OCI-LY7 (cell line): Measurements from ENCODE around the gene GLIS1. TPM values are rescaled to one million over a fixed set of nuclear protein-coding genes. Genes with fewer than 3 reads are reported as not detected.

Experiments
- BruUV-seq: library from RNA; stranded (reverse); fragments of 400-500 nt; replicated peaks from 2 replicates; lab custom pipeline; 2021; lab: Mats Ljungman, UMichigan
- CTCF ChIA-PET: fragments of 300-600 bp; sonication (Branson Sonifier 250); formaldehyde crosslinking; loops from one replicate; lab custom pipeline; 2022; ENCODE audit warnings: antibody characterized with exemption; ENCODE audit not compliant: unreplicated experiment; lab: Charles Lee
- POLR2A ChIA-PET: fragments of 300-600 bp; sonication (Branson Sonifier 250); formaldehyde crosslinking; loops from one replicate; lab custom pipeline; 2022; ENCODE audit warnings: antibody characterized with exemption; lab: Charles Lee
- DNase-seq: peaks from one replicate; pipeline ENCODE4 v3.0.0-alpha.2; 2015; ENCODE audit warnings: low spot score
- H2AFZ ChIP-seq: fragments of 200-600 bp; sonication (generic), shearing (Covaris generic); 2 replicates; pipeline ENCODE4 v1.6.1; 2014; ENCODE audit warnings: mild to moderate bottlenecking, antibody characterized with exemption, low read length, moderate library complexity
- H3K27ac ChIP-seq: fragments of 200-600 bp; sonication (generic); 2 replicates; pipeline ENCODE4 v1.5.1; 2014; ENCODE audit warnings: mixed run types, low read depth, mild to moderate bottlenecking, moderate library complexity, low read length, inconsistent platforms; ENCODE audit not compliant: poor library complexity, severe bottlenecking
- H3K36me3 ChIP-seq: fragments of 200-600 bp; sonication (generic); 2 replicates; pipeline ENCODE4 v1.6.1; 2014; ENCODE audit warnings: mild to moderate bottlenecking, antibody characterized with exemption, low read length, moderate library complexity, mixed read lengths; ENCODE audit not compliant: insufficient read depth
- H3K4me1 ChIP-seq: fragments of 200-600 bp; sonication (generic); 2 replicates; pipeline ENCODE4 v1.5.1; 2014; ENCODE audit warnings: mild to moderate bottlenecking, low read length; ENCODE audit not compliant: insufficient read depth, poor library complexity, severe bottlenecking
- H3K4me2 ChIP-seq: fragments of 200-600 bp; sonication (generic); 2 replicates; pipeline ENCODE4 v1.6.1; 2014; ENCODE audit warnings: mild to moderate bottlenecking, low read length
- H3K4me3 ChIP-seq: fragments of 200-600 bp; sonication (generic); 2 replicates; pipeline ENCODE4 v1.5.1; 2014; ENCODE audit warnings: mild to moderate bottlenecking, low read depth, low read length; ENCODE audit not compliant: poor library complexity, severe bottlenecking
- H3K79me2 ChIP-seq: fragments of 200-600 bp; sonication (generic); 2 replicates; pipeline ENCODE4 v1.6.1; 2016; ENCODE audit warnings: low read depth, mild to moderate bottlenecking, low read length, moderate library complexity, mixed read lengths; ENCODE audit not compliant: insufficient read depth
- H3K9me2 ChIP-seq: fragments of 200-600 bp; sonication (generic); 2 replicates; pipeline ENCODE4 v1.6.1; 2016; ENCODE audit warnings: mild to moderate bottlenecking, low read length, mixed read lengths; ENCODE audit not compliant: insufficient read depth
- H3K9me3 ChIP-seq: fragments of 200-600 bp; sonication (generic); 2 replicates; pipeline ENCODE4 v1.6.1; 2014; ENCODE audit warnings: mild to moderate bottlenecking, mixed run types, low read length, mixed read lengths
- H4K20me1 ChIP-seq: fragments of 200-600 bp; sonication (generic); 2 replicates; pipeline ENCODE4 v1.6.1; 2014; ENCODE audit warnings: mild to moderate bottlenecking, antibody characterized with exemption, low read length, moderate library complexity, mixed read lengths; ENCODE audit not compliant: insufficient read depth
- EZH2phosphoT487 ChIP-seq: fragments of 200-600 bp; sonication (generic); IDR thresholded peaks from 2 replicates; pipeline ENCODE4 v1.6.1; 2018; ENCODE audit warnings: low read depth, borderline replicate concordance, mild to moderate bottlenecking, mixed run types, antibody characterized with exemption, low read length, moderate library complexity, mixed read lengths
- intact Hi-C: fragments of 100-400 bp; cut with micrococcal nuclease; formaldehyde crosslinking; loops from one replicate; pipeline ENCODE4 v1.10.0; 2022; ENCODE audit not compliant: unreplicated experiment
- total RNA-seq, 2 experiments: library from RNA; depleted of rRNA in 1 of 2; stranded (reverse); fragments of >200 nt in 1 of 2; shearing (Covaris generic) in 1 of 2; gene quantifications; 2 replicates each; pipeline ENCODE4 v1.2.3, GENCODE V29; 2014 to 2022
- TF ChIP-seq, protein P1 (sequence below): fragments of 200-600 bp; sonication (generic); conservative IDR thresholded peaks from 2 replicates; pipeline ENCODE4 v1.5.1; 2014; ENCODE audit warnings: mild to moderate bottlenecking, antibody characterized with exemption, low read length, moderate library complexity, mixed read lengths

Gene GLIS1
- total RNA-seq, 2 experiments from 2014 or later, result not detected

DNA sequence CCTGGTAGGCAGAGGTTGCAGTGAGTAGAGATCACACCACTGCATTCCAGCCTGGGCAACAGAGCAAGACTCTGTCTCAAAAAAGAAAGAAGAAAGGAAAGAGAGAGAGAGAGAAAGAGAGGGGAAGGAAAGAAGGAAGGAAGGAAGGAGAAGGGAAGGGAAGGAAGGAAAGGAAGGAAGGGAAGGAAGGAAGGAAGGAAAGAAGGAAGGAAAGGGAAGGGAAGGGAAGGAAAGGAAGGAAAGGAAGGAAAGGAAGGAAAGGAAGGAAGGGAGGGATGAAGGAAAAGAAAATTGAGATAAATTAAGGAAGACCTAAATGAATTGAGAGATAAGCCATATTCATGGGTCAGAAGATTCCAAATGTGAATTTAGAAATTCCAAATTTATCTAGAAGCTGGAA is 92.2 kb downstream of the GLIS1 start:
- POLR2A ChIA-PET, result no interaction called here
- Histone ChIP-seq H3K9me2 (no peaks in the 10 kb centered on the region), H3K4me3 (no peak overlapping the region), H3K4me2 (no peak overlapping the region), H3K79me2 (no peaks in the 10 kb centered on the region), H3K4me1 (no peaks in the 10 kb centered on the region), H3K27ac (no peak overlapping the region), H2AFZ (no peak overlapping the region), H4K20me1 (no peaks in the 10 kb centered on the region), H3K9me3 (no peaks in the 10 kb centered on the region), H3K36me3 (no peaks in the 10 kb centered on the region)
- DNase-seq, result no peak
- no TSS peak for BruUV-seq
- TF ChIP-seq, protein P1, sequence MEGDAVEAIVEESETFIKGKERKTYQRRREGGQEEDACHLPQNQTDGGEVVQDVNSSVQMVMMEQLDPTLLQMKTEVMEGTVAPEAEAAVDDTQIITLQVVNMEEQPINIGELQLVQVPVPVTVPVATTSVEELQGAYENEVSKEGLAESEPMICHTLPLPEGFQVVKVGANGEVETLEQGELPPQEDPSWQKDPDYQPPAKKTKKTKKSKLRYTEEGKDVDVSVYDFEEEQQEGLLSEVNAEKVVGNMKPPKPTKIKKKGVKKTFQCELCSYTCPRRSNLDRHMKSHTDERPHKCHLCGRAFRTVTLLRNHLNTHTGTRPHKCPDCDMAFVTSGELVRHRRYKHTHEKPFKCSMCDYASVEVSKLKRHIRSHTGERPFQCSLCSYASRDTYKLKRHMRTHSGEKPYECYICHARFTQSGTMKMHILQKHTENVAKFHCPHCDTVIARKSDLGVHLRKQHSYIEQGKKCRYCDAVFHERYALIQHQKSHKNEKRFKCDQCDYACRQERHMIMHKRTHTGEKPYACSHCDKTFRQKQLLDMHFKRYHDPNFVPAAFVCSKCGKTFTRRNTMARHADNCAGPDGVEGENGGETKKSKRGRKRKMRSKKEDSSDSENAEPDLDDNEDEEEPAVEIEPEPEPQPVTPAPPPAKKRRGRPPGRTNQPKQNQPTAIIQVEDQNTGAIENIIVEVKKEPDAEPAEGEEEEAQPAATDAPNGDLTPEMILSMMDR, result no peak
- no peak for TF ChIP-seq EZH2phosphoT487
- intact Hi-C loops, result no loop called here
- CTCF ChIA-PET, result no interaction called here

DNA sequence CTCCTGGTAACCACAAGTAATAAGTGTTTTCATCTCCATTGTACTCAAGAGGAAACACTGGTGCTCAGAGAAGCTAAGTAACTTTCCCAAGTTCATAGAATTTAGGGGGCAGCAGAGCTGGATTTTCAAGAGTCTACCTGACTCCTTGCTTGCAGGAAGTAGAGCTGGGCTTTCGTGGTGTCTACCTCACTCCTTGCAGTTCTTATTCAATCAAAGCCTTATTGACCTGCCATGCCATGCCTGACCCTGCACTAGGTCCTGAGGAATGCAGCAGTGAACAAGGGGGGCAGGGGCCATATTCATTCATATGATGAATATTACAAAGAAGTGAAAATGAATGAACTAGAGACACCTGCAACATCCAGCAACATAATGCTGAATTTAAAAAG is 93.3 kb downstream of the GLIS1 start:
- POLR2A ChIA-PET, result interaction anchor here (0.5 kb wide), 1 partner anchor 790 kb away, joined by 3 read pairs; no protein-coding TSS in a partner anchor
- H3K9me2 ChIP-seq, result no peaks in the 10 kb centered on the region
- H4K20me1 ChIP-seq, result no peaks in the 10 kb centered on the region
- intact Hi-C loops, result no loop called here
- TF ChIP-seq, protein P1, result no peak
- no peak for TF ChIP-seq EZH2phosphoT487
- H3K79me2 ChIP-seq, result no peaks in the 10 kb centered on the region
- no TSS peak for BruUV-seq
- no peak overlapping the region for H3K4me2 ChIP-seq
- no peaks in the 10 kb centered on the region for H3K36me3 ChIP-seq
- CTCF ChIA-PET, result no interaction called here
- no peak overlapping the region for H3K27ac ChIP-seq
- no peak overlapping the region for H3K4me3 ChIP-seq
- H3K9me3 ChIP-seq, result no peaks in the 10 kb centered on the region
- no peak for DNase-seq
- no peaks in the 10 kb centered on the region for H3K4me1 ChIP-seq
- H2AFZ ChIP-seq, result no peak overlapping the region

DNA sequence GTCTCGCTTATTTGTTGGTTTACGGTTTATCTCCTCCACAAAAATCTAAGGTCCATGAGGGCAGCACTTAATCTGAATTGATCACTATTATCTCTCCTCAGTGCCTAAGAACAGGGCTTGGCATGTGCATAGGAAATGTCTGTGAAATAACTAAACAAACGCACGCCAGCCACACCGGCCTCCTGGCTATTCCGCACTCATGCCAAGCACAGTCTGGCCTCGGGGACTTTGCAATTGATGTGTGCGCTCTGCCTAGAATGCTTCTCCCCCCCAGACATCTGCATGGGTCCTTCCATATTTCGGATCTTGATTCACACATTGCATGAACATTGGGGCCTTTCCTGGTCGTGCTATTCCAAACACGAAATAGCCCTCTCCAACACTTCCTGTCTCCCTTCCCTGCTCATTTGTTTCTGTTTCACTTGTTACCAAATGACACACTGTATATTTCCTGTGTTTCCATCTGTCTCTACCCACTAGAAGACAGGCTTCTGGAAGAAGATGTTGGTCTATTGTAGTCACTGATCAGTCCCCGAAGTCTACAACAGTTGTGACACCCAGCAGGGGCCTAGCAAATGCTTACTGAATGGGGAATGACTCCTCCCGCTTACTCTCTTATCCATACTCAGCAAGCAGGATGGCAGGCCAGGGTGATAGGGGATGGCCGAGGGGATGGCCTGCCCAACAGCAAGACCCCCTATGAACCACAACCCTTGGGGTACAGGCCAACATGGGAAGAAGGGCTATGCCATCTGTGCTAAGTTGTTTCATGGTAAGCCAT is 93.9 kb downstream of the GLIS1 start:
- DNase-seq, result no peak
- Histone ChIP-seq H3K4me2 (no peak overlapping the region), H3K9me2 (no peaks in the 10 kb centered on the region), H3K4me3 (no peak overlapping the region), H3K27ac (no peak overlapping the region), H3K36me3 (no peaks in the 10 kb centered on the region), H3K9me3 (no peaks in the 10 kb centered on the region), H3K79me2 (no peaks in the 10 kb centered on the region), H2AFZ (no peak overlapping the region), H4K20me1 (no peaks in the 10 kb centered on the region), H3K4me1 (no peaks in the 10 kb centered on the region)
- POLR2A ChIA-PET, result no interaction called here
- CTCF ChIA-PET, result no interaction called here
- no TSS peak for BruUV-seq
- intact Hi-C loops, result no loop called here
- no peak for TF ChIP-seq EZH2phosphoT487
